ENCODE measurements around the gene CHRDL2.

- TF ChIP-seq SIN3A (IDR thresholded peaks at IDR 0.05; ENCODE audit: borderline replicate concordance, low read depth, low read length) (no peak), POLR2AphosphoS5 (IDR thresholded peaks at IDR 0.05; ENCODE audit: low read depth, low read length) (no peak)
Measured at GRCh38 chr11:74672956-74673692, 58.1 kb downstream of the CHRDL2 start.
